Large intestine (tissue), 3 donors: ENCODE measurements around the gene UGT2A2. TPM values are rescaled to one million over a fixed set of nuclear protein-coding genes. Genes with fewer than 3 reads are reported as not detected.

Experiments
- DNase-seq, 2 donors: peaks; one replicate each; pipeline versions ENCODE4 v3.0.0 to v3.0.0-alpha.2; 2013
- H3K27ac ChIP-seq: one replicate; pipeline ENCODE4 v1.5.1; 2013; ENCODE audit warnings: low read length
- H3K27me3 ChIP-seq: 2 replicates; pipeline ENCODE4 v1.6.1; 2013; ENCODE audit warnings: low read length; ENCODE audit not compliant: control insufficient read depth, insufficient read depth
- H3K36me3 ChIP-seq: 2 replicates; pipeline ENCODE4 v1.6.1; 2013; ENCODE audit warnings: low read length; ENCODE audit not compliant: control insufficient read depth, insufficient read depth
- H3K4me1 ChIP-seq: one replicate; pipeline ENCODE4 v1.6.1; 2013; ENCODE audit warnings: low read length; ENCODE audit not compliant: control insufficient read depth, insufficient read depth
- H3K4me3 ChIP-seq: one replicate; pipeline ENCODE4 v1.5.1; 2013; ENCODE audit warnings: low read length
- H3K9me3 ChIP-seq: one replicate; pipeline ENCODE4 v1.6.1; 2013; ENCODE audit warnings: mild to moderate bottlenecking, low read depth, low read length, moderate library complexity; ENCODE audit not compliant: control insufficient read depth
- WGBS: methylation state at CpG from one replicate; pipeline ENCODE4 v1.1.5; 2013; ENCODE audit warnings: low lambda C conversion rate; ENCODE audit not compliant: insufficient coverage; 5-methylcytosine and 5-hydroxymethylcytosine counted together
- polyA plus RNA-seq: library from polyadenylated mRNA; unstranded; fragments of 120-200 nt; gene quantifications from one replicate; pipeline ENCODE4 v1.2.1, GENCODE V29; 2013

The UGT2A2 gene
- polyA plus RNA-seq, 1 donor, result not detected

- Histone ChIP-seq H3K4me1 (no peaks in the 10 kb centered on the region), H3K36me3 (no peaks in the 10 kb centered on the region), H3K9me3 (no peaks in the 10 kb centered on the region), H3K27ac (no peak overlapping the region), H3K27me3 (no peaks in the 10 kb centered on the region), H3K4me3 (no peak overlapping the region)
- no peak for DNase-seq
- 80% methylated on average over 2 of the region's 2 CpGs for WGBS
These were observed 3.5 kb upstream of the UGT2A2 start for GRCh38 chr4:69642961-69643360.

GRCh38 chr4:69640289-69640688 is 847 bp upstream of the UGT2A2 start:
- DNase-seq, result no peak
- H3K9me3 ChIP-seq, result no peaks in the 10 kb centered on the region
- H3K4me3 ChIP-seq, result no peak overlapping the region
- no peaks in the 10 kb centered on the region for H3K36me3 ChIP-seq
- no peaks in the 10 kb centered on the region for H3K27me3 ChIP-seq
- 94% methylated on average over 2 of the region's 2 CpGs for WGBS
- no peak overlapping the region for H3K27ac ChIP-seq
- no peaks in the 10 kb centered on the region for H3K4me1 ChIP-seq

GRCh38 chr4:69617083-69617694 is 22.3 kb downstream of the UGT2A2 start:
- H3K36me3 ChIP-seq, result no peaks in the 10 kb centered on the region
- H3K4me3 ChIP-seq, result no peak overlapping the region
- WGBS, result 67% methylated on average over 6 of the region's 6 CpGs
- peak; percentile 11 to 48 for DNase-seq
- H3K4me1 ChIP-seq, result no peaks in the 10 kb centered on the region
- no peak overlapping the region for H3K27ac ChIP-seq
- peaks cover 3% of the 10 kb centered on the region for H3K9me3 ChIP-seq
- H3K27me3 ChIP-seq, result no peaks in the 10 kb centered on the region

- Histone ChIP-seq H3K9me3 (peaks cover 3% of the 10 kb centered on the region), H3K27me3 (no peaks in the 10 kb centered on the region), H3K4me3 (no peak overlapping the region), H3K4me1 (no peaks in the 10 kb centered on the region), H3K27ac (no peak overlapping the region), H3K36me3 (no peaks in the 10 kb centered on the region)
- WGBS, result no CpG with 5 or more reads among the region's 1 CpG
- DNase-seq, result no peak
These were observed 29.0 kb downstream of the UGT2A2 start for GRCh38 chr4:69610484-69610883.

GRCh38 chr4:69601065-69601464 is 38.4 kb downstream of the UGT2A2 start:
- Histone ChIP-seq H3K27me3 (no peaks in the 10 kb centered on the region), H3K27ac (no peak overlapping the region), H3K4me3 (no peak overlapping the region), H3K4me1 (no peaks in the 10 kb centered on the region), H3K9me3 (no peaks in the 10 kb centered on the region), H3K36me3 (no peaks in the 10 kb centered on the region)
- DNase-seq, result no peak
- WGBS, result no CpG with 5 or more reads among the region's 4 CpGs

GRCh38 chr4:69600013-69600412 is 39.4 kb downstream of the UGT2A2 start:
- Histone ChIP-seq H3K4me1 (no peaks in the 10 kb centered on the region), H3K27ac (no peak overlapping the region), H3K27me3 (no peaks in the 10 kb centered on the region), H3K9me3 (no peaks in the 10 kb centered on the region), H3K4me3 (no peak overlapping the region), H3K36me3 (no peaks in the 10 kb centered on the region)
- no CpG with 5 or more reads among the region's 2 CpGs for WGBS
- DNase-seq, result no peak

GRCh38 chr4:69594382-69594781 is 45.1 kb downstream of the UGT2A2 start:
- Histone ChIP-seq H3K27ac (no peak overlapping the region), H3K27me3 (no peaks in the 10 kb centered on the region), H3K4me1 (peaks cover 5% of the 10 kb centered on the region), H3K4me3 (no peak overlapping the region), H3K9me3 (no peaks in the 10 kb centered on the region), H3K36me3 (no peaks in the 10 kb centered on the region)
- WGBS, result no CpG with 5 or more reads among the region's 4 CpGs
- peak in 1 of 2 donors; percentile 4 for DNase-seq

- DNase-seq, result peak; percentile 68 to 80
- Histone ChIP-seq H3K36me3 (no peaks in the 10 kb centered on the region), H3K4me3 (no peak overlapping the region), H3K9me3 (no peaks in the 10 kb centered on the region), H3K27ac (peak overlapping the region; percentile 74), H3K4me1 (peaks cover 5% of the 10 kb centered on the region), H3K27me3 (no peaks in the 10 kb centered on the region)
- no CpG with 5 or more reads among the region's 1 CpG for WGBS
These were observed 48.1 kb downstream of the UGT2A2 start for GRCh38 chr4:69591364-69591763.

- H3K27ac ChIP-seq, result no peak overlapping the region
- H3K27me3 ChIP-seq, result no peaks in the 10 kb centered on the region
- no peaks in the 10 kb centered on the region for H3K36me3 ChIP-seq
- H3K4me1 ChIP-seq, result peaks cover 5% of the 10 kb centered on the region
- no CpG with 5 or more reads among the region's 1 CpG for WGBS
- no peak overlapping the region for H3K4me3 ChIP-seq
- no peaks in the 10 kb centered on the region for H3K9me3 ChIP-seq
- no peak for DNase-seq
These were observed 49.6 kb downstream of the UGT2A2 start for GRCh38 chr4:69589884-69590283.

GRCh38 chr4:69584135-69584534 is 55.3 kb downstream of the UGT2A2 start:
- H3K36me3 ChIP-seq, result no peaks in the 10 kb centered on the region
- H3K4me1 ChIP-seq, result no peaks in the 10 kb centered on the region
- no peak overlapping the region for H3K4me3 ChIP-seq
- DNase-seq, result no peak
- H3K27ac ChIP-seq, result no peak overlapping the region
- H3K9me3 ChIP-seq, result no peaks in the 10 kb centered on the region
- WGBS, result no CpG with 5 or more reads among the region's 5 CpGs
- H3K27me3 ChIP-seq, result no peaks in the 10 kb centered on the region

- Histone ChIP-seq H3K9me3 (no peaks in the 10 kb centered on the region), H3K4me3 (no peak overlapping the region), H3K36me3 (no peaks in the 10 kb centered on the region), H3K4me1 (no peaks in the 10 kb centered on the region), H3K27me3 (no peaks in the 10 kb centered on the region), H3K27ac (no peak overlapping the region)
- 80% methylated on average over 2 of the region's 2 CpGs for WGBS
- no peak for DNase-seq
These were observed 55.9 kb downstream of the UGT2A2 start for GRCh38 chr4:69583543-69583942.
